Measurements from ENCODE around the gene ARPC1B.

DNA sequence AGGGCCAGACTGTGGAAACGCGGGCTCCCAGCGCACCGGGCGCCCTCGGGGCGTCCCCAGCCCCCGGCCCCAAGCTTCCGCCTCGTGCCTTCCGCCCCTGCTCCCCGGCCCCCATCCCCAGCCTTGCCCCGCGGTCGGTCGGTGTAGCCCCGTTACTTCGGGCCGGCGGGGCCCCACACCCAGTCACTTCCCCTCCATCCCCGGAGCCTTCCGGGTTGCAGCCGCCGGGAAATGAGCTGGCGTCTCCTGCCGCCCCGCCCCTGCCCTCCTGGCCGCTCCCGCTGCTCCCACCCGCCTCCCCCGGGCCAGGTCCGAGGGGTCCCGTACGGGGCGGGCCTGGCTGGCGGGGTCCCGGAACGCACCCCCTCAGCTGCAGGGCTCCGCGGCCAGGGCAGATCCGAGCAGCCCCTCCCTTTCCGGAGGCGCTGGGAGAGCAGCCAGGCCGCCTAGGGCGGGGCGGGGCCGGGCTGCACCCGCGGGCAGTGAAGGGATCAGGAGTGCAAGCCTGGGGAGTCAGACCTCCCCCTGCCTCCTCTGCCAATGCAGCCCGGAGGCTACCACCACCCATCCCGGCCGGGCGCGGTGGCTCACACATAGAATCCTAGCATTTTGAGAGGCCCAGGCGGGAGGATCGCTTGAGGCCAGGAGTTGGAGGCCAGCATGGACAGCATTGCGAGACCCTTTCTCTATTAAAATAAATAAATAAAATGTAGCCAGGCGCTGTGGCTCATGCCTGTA, 709 bp downstream of the ARPC1B start:
- TF ChIP-seq GABPA (IDR thresholded peaks at IDR 0.05; ENCODE audit: low read depth): peak; percentile 62
- TF ChIP-seq, protein P1, sequence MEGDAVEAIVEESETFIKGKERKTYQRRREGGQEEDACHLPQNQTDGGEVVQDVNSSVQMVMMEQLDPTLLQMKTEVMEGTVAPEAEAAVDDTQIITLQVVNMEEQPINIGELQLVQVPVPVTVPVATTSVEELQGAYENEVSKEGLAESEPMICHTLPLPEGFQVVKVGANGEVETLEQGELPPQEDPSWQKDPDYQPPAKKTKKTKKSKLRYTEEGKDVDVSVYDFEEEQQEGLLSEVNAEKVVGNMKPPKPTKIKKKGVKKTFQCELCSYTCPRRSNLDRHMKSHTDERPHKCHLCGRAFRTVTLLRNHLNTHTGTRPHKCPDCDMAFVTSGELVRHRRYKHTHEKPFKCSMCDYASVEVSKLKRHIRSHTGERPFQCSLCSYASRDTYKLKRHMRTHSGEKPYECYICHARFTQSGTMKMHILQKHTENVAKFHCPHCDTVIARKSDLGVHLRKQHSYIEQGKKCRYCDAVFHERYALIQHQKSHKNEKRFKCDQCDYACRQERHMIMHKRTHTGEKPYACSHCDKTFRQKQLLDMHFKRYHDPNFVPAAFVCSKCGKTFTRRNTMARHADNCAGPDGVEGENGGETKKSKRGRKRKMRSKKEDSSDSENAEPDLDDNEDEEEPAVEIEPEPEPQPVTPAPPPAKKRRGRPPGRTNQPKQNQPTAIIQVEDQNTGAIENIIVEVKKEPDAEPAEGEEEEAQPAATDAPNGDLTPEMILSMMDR (IDR thresholded peaks at IDR 0.05): no peak
- TF ChIP-seq, protein P2, sequence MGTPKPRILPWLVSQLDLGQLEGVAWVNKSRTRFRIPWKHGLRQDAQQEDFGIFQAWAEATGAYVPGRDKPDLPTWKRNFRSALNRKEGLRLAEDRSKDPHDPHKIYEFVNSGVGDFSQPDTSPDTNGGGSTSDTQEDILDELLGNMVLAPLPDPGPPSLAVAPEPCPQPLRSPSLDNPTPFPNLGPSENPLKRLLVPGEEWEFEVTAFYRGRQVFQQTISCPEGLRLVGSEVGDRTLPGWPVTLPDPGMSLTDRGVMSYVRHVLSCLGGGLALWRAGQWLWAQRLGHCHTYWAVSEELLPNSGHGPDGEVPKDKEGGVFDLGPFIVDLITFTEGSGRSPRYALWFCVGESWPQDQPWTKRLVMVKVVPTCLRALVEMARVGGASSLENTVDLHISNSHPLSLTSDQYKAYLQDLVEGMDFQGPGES (IDR thresholded peaks at IDR 0.05; ENCODE audit: low read depth, low read length): no peak
- 0 out of 2 replicates have a peak, but pooled peaks have one; percentile 45 for TF ChIP-seq POLR2AphosphoS5 (IDR thresholded peaks at IDR 0.05; ENCODE audit: low read depth, low read length)
- no peak for TF ChIP-seq RAD21 (IDR thresholded peaks at IDR 0.05; ENCODE audit: low read length)
- TF ChIP-seq MXI1 (IDR thresholded peaks at IDR 0.05; ENCODE audit: low read depth, low read length): no peak
- no peak for TF ChIP-seq EP300 (IDR thresholded peaks at IDR 0.05; ENCODE audit: borderline replicate concordance in 1 of 2, low read depth in 1 of 2, low read length in 1 of 2)
- TF ChIP-seq RFX5 (IDR thresholded peaks at IDR 0.05; ENCODE audit: low read length): no peak
- peak; percentile 83 for TF ChIP-seq ELF1 (IDR thresholded peaks at IDR 0.05)
- TF ChIP-seq SMC3 (IDR thresholded peaks at IDR 0.05; ENCODE audit: low read depth, low read length): no peak

All from SK-N-SH (cell line).